Stimulated activated naive CD4-positive, alpha-beta T cell (primary cell): ENCODE data around the gene SPINT4.
A peak's percentile ranks its signal among the peaks of the same experiment; 100 is the strongest.

ENCODE experiments used
- DNase-seq, 6 experiments: peaks; one replicate each; lab custom pipeline; 2025; lab: John Stamatoyannopoulos, UW

The SPINT4 gene

DNA sequence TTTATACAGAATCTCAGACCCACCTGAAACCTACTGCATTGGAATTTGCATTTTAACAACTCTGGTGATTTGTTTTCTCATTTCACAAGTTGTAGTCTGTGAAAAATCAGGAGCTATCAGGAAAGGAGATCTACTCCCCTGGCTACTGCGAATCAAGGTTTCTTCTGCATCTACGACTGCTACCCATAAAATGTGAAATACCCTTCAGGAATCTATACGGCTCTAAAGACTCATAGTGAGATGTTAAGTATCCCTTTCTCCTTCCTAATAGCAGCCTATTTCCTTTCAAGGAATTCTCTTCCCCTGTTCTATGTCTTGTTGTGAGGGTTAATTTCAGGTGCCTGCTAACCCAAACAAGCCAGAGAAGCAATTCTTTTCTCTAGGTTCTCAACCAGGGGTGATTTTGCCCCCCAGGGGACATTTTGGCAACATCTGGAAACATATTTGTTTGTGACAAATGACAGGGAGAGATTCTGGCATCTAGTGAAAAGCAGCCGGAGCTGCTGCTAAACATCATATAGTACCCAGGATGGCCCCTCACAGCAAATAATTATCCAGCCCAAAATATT lies 43.2 kb downstream of the SPINT4 start:
- DNase-seq, result no peak

GRCh38 chr20:45765980-45766379 lies 43.8 kb downstream of the SPINT4 start:
- DNase-seq, result no peak

GRCh38 chr20:45768479-45768878 lies 46.3 kb downstream of the SPINT4 start:
- DNase-seq, result no peak

- peak; percentile 58 to 80 (median 68) for DNase-seq
Measured at GRCh38 chr20:45771182-45771759, 49.1 kb downstream of the SPINT4 start.

GRCh38 chr20:45772693-45773092 lies 50.5 kb downstream of the SPINT4 start:
- DNase-seq, result no peak

GRCh38 chr20:45774945-45775344 lies 52.8 kb downstream of the SPINT4 start:
- no peak for DNase-seq

GRCh38 chr20:45775411-45775810 lies 53.3 kb downstream of the SPINT4 start:
- no peak for DNase-seq
